SKM-1 (cell line): Measurements from ENCODE around the gene ROBO3.

ENCODE experiments used
- DNase-seq: peaks from one replicate; lab custom pipeline; 2025; ENCODE audit not compliant: unreplicated experiment; lab: John Stamatoyannopoulos, UW

ROBO3 gene

DNA sequence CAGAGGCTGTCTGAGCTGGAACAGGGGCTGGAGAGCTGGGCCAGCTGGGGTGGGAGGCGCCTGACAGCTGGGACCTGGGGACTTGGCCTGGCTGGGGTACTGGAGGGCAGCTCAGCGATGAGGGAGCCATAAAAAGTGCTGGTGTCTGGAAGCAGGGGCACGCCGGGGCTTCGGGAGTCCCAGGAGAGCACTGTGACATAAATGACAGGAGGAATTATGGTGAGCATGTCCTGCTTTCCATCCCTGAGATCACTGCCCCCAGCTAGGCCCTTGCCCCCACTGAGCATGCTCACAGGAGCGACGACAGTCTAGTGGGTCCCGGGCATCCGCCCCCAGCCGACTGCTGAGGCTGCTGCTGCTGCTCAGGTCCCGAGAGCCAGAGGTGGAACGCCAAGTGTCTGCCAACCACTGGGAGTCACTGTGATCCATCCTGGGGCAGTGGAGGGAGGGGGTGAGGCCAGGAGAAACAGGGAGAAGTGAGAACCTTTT is 26.2 kb downstream of the ROBO3 start:
- DNase-seq: no peak

DNA sequence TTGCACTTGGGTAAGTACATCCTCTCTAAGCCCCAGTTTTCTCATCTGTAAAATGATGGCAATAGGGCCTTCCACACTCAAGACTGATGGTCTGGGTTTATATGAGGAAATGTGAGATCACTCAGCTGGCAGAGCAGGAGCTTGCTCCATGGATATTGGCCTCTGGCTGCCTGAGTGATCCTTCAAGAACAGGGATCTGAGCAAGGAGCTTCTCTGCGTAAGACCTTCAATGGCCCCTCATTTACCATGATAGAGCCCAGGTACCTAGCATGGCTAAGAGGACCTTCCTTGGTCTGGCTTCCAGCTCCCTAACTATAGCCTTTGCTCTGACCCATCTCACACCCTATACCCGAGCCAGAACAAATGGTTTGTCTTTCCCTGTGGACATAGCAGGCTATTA is 26.9 kb downstream of the ROBO3 start:
- no peak for DNase-seq

DNA sequence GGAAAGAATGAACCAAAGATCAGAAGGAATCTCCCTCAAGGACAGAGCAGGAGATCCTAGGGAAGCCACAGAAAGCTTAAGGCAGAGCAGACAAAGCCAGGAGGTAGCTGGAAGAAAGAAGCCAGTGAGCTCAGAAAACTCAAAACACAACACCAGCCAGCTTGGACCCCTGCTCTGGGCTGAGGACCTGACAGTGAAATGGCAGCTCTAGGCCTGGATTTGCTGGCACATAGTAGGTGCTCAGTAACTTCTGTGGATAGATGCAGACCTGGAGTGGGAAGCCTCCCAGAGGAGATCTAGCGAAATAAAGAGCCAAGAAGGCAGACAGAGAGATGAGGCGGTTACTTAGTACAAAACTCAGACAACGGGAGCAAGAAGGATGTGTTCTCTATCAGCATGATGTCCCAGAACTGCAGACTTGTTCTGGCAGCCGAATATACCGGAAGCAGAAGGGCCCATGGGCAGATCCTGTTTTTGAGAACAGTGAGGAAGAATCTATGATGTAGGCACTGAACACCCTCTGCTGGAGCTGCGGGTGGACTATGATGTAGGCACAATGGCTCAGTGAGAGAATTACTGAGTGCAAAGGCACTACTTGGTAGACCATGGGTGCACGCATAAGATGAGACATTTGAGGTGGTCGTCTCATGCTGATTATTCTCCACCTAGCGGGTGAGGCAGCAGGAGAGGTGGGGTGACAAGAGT is 27.7 kb downstream of the ROBO3 start:
- DNase-seq: no peak

DNA sequence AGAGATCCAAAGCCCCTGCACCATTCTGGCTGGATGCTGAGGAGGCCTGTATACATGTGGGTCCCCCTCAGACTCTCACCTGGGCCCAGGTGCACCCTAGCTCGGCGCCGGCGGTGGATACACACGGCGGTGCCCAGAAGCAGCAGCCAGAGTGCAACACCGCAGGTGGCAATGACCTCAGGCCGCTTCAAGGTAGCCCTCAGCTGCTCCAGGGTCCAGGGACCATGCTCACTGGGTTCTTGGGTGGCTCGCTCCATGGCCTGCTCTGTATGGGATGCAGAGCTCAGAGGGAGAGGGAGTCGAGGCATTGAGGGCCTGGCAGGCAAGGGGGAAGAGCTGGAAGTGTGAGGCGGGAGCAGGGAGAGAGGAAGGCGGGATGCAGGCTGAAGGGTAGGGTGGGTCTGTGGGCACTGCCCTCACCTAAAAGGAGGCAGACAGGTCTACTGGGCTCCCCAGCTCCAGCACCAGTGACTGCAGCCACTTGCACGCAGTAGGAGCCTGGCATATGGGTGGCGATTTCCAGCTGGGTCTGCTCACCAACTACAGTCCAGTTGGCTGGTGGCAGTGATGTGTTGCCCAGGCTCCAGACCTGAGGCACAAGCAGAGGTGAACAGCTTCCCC is 28.7 kb downstream of the ROBO3 start:
- no peak for DNase-seq

DNA sequence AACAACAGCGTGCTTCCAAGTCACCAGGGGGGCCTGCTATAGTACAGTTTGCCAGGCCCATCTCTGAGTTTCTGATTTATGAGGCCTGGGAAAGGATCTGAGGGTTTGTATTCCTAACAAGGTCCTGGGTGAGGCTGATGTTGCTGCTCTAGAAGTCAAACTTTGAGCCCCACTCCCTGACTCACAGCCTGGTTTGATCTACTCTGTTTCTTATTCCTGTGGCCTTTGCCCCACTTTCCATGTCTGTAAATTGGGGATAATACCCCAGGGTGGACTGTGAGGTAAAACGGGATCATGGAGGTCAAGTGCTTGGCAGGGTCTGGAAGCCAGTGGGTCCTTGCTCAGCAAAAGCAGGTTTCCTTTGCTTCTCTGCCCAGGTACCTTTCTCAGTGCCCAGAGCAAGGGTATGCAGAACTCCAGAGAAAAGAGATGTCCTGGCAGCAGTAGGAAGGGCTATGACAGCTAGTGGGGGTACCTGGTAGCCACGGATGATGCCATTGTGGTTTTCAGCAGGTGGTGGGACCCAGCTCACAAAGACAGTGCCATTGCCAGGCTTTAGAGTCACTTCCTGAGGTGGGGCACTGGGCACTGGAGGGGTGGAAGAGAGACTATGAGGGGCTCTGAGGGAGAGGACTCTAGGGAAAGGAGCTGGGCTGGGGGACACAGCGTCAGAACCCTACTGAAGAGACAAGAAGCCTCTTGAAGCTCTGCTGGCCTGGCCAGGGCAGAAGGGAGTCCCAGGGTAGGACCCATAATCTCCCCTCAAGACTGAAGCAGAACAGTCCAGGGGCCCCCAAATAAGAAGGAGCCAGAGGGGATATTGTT is 29.6 kb downstream of the ROBO3 start:
- no peak for DNase-seq

DNA sequence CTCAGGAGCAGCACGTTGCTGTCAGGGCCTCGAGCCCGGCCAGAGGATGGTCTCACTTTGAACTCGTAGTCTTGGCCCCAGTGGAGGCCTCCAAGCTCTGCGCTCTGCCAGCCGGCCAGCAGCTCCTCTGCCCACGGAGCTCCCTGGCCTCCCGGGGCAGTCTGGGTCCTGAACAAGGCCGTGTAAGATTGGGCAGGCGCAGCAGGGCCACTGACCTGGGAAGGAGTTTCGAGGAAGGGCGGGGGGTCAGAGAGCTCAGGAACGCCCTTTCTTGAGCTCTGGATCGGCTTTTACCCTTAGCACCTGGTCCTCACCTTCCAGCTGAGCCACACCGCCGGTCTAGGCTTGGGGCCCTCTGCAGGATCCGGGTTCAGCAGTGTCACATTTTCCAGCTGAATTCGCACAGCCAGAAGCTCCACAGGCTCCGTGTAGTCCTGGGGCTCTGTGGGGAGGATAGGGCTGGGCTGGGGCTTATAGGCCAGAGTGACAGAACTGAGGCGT is 30.3 kb downstream of the ROBO3 start:
- DNase-seq: no peak

DNA sequence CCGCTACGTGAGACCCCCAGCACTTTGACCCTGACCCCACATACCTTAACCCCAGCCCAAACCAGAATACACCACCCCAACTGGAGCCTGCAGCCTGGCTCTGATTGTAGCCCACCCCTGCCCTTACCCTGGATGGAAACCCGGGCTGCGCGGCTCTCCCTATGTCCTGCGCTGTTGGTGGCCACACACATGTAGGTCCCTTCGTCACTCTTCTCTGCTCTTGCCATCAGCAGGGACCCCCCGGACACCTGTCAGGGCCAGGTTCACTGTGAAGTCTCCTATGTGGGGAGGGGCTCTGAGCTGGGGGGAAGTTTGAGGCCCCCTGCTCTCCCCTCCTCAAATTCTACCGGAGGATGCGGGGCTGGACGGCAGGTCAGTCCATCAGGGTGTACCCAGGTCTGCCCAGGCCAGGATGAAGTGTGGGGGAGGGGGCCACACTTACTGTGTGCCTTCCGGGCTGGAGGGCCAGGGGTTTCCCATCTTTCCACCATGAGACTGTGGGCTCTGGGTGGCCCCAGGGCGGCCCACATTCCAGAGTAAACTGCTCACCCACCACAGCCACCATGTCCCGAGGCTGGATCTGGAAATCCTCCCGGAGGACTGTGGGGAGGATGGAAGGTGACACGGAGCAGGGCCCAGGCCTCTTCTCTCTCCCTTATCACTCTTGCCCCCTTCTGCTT is 31.0 kb downstream of the ROBO3 start:
- no peak for DNase-seq

DNA sequence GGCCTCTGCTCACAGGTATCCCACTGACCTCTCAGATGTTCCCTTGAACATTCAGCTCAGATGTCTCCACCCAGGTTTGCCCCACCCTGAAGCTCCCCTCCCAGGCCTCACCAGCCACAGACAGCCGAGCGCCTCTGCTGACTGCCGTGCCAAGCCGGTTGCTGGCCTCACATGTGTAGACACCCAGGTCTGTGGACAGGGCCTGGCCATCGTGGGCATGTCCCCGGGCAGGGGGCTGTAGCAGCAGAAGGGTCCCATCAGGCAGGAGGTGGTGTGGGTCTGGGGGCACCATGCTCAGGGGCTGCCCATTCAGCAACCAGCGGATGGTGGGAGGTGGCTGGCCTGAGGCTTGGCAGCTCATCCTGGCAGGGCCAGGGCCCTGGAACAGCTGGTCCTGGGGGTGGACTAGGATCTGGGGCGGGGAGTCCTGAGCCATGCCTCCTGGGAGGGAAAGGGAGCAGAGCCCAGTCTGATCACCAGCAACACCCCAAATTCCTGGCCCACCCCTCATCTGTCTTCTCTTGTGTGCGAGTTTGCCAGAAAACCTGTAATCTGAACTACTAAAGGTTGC is 31.7 kb downstream of the ROBO3 start:
- no peak for DNase-seq

DNA sequence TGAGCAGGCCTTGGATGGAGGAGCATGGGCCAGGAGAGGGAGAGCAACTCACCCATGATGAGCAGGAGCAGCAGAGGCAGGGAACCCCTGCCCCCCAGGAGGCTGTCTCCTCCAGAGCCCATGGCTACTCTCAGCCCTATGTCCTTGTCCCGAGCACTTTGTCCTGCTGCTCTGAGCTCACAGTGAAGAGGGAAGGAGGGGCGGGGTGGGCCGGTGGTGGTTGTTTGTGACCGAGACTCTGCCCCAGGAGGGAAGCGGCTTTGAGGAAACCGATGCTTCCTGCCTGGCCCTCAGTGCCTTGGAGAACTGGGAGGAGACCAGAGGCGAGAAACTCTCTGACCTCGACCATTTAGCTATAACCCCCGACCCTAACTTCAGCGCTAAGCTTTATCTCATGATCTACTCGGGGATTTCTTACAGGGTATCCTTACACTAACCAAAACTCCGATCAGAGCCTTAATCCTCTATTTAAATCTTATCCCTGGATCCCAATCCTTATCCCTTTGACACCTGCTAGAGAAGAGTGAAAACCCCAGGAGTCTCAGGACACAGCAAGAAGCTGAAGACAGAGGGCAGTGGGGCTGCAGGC is 32.5 kb downstream of the ROBO3 start, which contains the start of gene ROBO4:
ROBO4 (minus strand) TSS at position 192 of the 589 bp plus-strand sequence; CDS start at position 122, 70 bp downstream.
- DNase-seq: no peak

DNA sequence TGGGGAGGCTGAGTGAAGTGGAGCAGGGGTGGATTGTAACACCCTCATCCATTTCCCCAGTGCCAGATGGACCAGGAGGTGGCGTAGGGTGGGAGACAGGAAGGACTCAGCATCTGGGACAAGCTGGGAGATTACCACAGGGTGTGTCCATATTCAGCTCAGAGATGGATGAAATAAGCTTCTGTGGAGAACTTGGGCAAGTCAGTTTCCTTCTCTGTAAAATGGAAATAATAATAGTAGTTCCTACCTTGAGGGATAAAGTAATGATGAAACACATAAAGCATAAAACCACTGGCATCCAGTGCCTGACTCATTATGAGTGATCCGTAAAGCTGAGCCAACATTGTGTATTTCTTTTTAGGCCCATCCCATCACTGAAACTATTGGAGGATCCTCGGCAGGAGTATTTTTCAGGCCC is 33.0 kb downstream of the ROBO3 start:
- DNase-seq: no peak

DNA sequence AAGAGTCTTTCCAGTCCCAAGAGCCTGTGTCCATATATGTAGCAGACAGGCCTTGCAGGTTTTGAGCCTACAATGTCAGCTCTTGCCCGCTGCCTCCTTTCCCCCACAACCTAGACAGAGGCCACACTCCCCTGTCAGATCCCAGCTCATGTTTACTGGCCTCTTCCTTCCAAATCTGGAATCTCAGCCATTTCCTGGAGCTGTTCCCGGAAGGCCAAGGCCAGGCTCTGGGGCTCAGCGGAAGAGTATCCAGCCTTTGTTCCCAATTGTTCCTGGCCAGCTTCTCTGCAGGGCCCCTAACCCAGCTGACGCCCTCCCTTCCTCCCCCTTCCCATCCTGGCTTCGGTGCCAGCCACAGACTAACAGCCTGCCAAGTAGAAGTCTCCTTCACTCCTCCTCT is 33.5 kb downstream of the ROBO3 start:
- no peak for DNase-seq

DNA sequence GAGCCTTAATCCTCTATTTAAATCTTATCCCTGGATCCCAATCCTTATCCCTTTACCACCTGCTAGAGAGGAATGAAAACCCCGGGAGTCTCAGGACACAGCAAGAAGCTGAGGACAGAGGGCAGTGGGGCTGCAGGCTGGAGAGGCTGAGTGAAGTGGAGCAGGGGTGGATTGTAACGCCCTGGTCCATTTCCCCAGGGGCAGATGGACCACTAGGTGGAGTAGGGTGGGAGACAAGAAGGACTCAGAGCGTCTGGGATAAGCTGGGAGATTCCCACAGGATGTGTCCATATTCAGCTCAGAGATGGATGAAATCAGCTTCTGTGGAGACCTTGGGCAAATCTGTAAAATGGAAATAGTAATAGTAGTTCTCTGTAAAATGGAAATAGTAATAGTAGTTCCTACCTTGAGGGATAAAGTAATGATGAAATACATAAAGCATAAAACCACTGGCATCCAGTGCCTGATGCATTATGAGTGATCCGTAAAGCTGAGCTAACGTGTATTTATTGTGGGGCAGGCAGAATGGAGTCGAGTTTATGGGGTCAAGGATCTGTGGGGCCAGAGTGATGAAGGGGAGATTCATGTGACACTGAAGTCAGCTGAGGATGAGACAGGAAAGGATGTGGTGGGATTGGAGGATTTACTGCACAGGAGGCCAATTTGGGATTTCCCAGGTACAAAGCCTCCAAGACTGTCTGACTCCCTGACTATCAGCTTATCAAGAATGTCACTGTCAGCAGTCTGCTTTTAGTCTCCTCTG is 34.3 kb downstream of the ROBO3 start:
- DNase-seq: no peak

DNA sequence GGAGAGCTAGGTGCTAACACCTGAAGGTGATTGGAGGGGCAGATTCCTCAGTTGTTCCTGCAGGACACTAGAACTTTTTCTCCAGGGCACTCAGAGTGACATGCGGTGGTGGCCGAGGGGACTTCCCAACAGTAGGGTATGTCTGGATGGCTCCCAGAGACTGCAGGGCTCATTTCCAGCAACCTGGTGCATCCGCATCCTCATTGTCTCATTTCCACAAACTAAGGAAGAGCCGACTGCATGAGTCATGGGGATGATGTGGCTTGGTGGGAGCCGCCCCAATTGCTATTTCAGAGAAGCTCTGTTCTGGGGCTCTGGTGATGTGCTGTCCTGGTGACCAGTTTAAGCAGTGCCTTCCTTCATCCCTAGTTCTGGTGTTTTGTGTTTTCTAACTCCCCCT is 35.2 kb downstream of the ROBO3 start:
- no peak for DNase-seq

DNA sequence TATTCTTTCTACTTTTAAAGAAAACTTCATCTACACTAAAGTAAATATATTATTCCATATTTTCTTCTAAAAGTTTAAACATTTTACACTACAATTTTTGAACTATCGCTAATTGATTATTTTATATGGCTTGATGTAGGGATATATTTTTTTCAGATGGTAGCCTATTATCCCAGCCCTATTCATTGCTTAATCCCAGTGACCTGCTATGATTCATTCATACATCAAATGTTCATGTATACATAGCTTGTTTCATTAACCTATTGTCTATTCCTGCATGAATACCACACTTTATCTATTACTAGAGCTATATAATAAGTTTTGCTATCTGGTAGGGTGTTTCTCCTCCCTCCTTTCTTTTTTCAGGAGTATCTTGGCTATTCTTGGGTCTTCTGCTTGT is 37.4 kb downstream of the ROBO3 start:
- no peak for DNase-seq

DNA sequence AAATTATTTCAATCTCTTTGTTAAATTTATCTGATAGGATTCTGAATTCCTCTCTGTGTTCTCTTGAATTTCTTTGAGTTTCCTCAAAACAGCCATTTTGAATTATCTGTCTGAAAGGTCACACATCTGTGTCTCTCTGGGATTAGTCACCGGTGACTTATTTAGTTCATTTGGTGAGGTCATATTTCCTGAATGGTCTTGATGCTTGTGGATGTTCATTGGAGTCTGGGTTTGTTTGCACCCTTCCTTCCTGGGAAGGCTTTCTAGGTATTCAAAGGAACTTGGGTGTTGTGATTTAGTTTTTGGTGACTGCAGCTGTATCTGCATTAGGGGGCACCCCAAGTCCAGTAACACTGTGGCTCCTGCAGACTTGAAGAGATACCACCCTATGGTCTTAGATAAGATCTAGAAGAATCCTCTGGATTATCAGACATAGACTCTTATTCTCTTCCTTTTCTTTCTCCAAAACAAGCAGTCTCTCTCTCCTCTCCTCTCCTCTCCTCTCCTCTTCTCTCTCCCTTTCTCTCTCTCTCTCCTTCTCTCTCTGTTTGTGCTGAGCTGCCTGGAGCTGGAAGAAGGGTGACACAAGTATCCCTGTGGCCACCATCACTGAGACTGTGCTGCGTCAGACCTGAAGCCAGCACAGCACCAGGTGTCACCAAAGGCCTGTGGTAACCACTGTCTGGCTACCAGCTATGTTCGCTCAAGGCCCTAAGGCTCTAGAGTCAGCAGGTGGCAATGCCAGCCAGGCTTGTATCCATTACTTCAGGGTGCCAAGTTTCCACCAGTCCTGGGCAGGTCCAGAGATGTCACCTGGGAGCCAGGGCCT is 50.5 kb downstream of the ROBO3 start:
- DNase-seq: no peak

DNA sequence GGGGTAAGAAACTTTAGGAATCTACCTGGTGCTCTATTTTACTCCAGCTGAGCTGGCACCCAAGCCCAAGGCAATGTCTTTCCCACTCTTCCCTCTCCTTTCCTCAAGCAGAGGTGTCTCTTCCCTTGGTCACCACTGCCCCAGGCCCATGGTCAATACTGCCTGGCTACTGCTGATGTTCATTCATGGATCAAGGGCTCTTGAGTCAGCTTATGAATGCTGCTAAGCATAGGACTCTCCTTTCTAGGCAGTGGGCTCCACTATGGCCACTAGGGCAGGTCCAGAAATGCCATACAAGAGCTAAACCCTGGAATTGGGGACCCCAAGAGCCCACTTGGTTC is 51.1 kb downstream of the ROBO3 start:
- DNase-seq: no peak

DNA sequence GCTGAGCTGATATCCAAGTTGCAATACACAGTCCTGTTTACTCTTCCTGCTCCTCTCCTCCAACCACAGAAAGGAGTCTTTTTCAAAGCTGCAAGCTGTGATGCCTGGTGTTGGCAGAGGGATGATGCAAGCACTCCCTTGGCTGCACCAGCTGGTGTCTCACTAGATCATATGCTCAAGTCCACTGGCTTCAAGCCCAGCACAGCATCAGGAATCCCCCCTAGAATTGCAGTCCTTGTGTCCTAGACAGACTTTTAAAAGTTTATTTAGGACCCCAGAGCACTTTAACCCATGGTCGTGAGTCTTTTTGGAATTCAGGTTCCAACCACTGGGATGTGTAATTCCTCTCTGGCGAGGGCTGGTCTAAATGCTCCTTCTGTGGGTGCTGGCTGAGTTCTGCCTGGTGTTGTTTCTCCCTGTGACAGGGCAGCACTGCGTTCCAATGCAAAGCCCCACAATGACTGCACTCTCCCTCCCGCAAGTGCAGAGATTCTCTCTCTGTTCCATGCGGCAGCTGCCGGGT is 51.9 kb downstream of the ROBO3 start:
- no peak for DNase-seq

DNA sequence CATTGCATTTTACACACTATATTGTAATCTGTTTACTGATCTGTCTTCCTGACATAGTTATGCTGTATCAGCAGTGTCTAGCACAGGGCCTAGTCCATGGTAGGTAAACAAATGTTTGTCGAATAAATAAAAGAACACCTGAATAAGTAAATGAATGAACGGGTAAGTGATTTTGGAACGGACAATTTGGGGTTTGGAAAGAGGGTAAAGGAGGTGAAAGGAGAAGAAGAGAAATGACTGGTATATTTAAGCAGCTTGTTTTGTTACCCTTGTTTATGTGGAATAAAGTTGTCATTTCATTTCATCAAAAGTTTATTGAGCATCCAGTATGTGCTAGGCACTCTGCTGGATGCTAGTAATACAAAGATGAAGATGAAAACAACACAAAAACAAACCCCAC is 53.7 kb downstream of the ROBO3 start, which contains the start of gene HEPN1:
HEPN1 (plus strand) TSS at position 301 of the 400 bp plus-strand sequence.
- no peak for DNase-seq

DNA sequence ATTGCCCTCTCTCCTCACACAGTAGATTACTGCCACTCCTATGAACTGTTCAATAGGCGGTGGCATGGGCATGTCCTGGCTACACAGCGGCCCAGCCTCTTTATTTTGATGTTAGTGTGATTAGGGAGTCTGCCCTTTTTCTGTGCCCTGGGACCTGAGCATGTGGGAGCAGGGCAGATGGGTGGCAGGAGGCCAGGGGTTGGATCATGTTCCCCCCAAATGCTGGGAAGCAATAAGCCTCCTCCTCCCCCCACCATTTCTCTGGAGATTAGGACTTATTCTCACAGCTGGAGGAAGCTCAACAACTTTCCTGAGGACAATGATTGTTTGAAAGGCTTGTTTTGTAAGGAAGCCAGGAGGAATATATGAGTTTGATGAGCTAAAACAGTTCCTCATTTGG is 54.7 kb downstream of the ROBO3 start:
- DNase-seq: no peak
